Measurements from ENCODE around the gene MAT2B.
"Not testable (repeated sequence)": the region's sequence is repeated elsewhere in the genome, so short reads cannot be mapped to it uniquely, and the experiment has no call there.

Gene MAT2B

DNA sequence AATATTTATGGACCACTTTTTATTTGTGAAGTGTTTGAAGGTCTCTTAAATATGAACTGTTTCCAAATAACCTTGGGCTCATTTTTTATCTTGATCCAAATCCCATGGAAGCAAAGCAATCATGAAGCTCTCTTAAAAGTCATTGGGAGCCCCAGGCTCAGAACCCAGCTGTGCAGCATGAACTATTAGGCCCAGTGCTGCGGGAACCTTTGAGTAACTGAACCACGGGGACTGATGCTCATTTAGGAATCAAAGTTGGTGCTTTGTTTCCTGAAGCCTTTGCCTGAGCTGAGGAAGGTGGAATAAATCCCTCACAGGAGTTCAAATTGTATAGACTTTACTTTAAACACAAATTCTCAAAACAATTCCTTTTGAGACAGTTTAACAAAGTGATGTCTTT, 27.8 kb downstream of the MAT2B start:
- no peaks in the 10 kb centered on the region for H3K27me3 ChIP-seq (ENCODE audit: low read depth, low read length)
- no peaks in the 10 kb centered on the region for H3K9me3 ChIP-seq (ENCODE audit: control insufficient read depth in 1 of 2, low read length in 2 of 2)
- no peak overlapping the region for H3K4me3 ChIP-seq (ENCODE audit: low read depth in 1 of 2, low read length in 2 of 2)
- H3K4me1 ChIP-seq (ENCODE audit: control insufficient read depth in 1 of 2, insufficient read depth in 2 of 2, low read length in 2 of 2) = no peaks in the 10 kb centered on the region
- H3K36me3 ChIP-seq (ENCODE audit: control insufficient read depth in 1 of 2, insufficient read depth in 2 of 2, low read length in 2 of 2) = no peaks in the 10 kb centered on the region
- H3K27ac ChIP-seq (ENCODE audit: low read length) = no peak overlapping the region

DNA sequence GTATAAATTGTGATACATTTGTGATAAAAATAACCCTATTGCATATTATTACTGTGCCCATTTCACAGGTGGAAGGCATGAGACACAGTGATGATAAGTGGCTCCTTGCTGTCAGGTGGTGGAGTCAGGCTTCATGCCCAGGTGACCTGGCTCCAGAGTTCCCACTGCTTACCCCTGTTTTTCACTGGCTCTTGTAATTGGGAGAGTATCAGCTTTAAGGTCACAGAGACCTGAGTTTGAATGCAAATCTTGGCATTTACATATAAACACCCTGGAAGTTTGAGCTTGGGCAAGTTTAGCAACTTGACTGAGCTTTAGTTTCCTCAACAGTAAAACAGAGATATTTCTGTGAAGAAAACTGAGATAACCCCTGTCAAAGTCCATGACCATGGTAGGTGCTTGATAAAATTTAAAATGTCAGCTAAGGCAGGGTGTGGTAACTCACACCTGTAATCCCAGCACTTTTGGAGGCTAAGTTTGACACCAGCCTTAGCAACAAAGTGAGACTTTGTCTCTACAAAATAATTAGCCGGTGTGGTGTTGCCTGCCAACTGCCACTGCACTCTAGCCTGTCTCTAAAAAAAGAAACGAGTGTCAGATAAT, 29.2 kb downstream of the MAT2B start:
- Histone ChIP-seq H3K27me3 (ENCODE audit: low read depth, low read length) (no peaks in the 10 kb centered on the region), H3K4me3 (ENCODE audit: low read depth in 1 of 2, low read length in 2 of 2) (no peak overlapping the region), H3K4me1 (ENCODE audit: control insufficient read depth in 1 of 2, insufficient read depth in 2 of 2, low read length in 2 of 2) (no peaks in the 10 kb centered on the region), H3K27ac (ENCODE audit: low read length) (no peak overlapping the region), H3K9me3 (ENCODE audit: control insufficient read depth in 1 of 2, low read length in 2 of 2) (no peaks in the 10 kb centered on the region), H3K36me3 (ENCODE audit: control insufficient read depth in 1 of 2, insufficient read depth in 2 of 2, low read length in 2 of 2) (no peaks in the 10 kb centered on the region)

DNA sequence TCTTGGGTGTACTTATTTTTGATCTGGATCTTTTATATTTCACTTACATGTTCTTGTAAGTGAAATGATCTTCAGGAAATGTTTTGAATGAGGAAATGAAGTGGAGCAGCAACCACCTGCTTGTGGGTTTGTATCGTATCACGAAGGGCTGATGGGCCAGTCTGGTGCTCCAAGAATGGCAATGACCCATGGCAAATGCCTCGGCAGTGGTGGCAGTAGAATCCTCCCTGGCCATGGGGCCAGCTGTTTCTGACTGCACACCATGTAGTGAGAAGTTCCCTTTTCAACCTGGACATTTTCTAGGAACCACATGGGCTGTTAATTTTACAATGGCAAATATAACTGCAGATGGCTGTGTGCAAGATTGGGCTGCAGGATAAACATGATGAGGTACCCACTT, 29.9 kb downstream of the MAT2B start:
- Histone ChIP-seq H3K4me1 (ENCODE audit: control insufficient read depth in 1 of 2, insufficient read depth in 2 of 2, low read length in 2 of 2) (no peaks in the 10 kb centered on the region), H3K36me3 (ENCODE audit: control insufficient read depth in 1 of 2, insufficient read depth in 2 of 2, low read length in 2 of 2) (no peaks in the 10 kb centered on the region), H3K27me3 (ENCODE audit: low read depth, low read length) (no peaks in the 10 kb centered on the region), H3K4me3 (ENCODE audit: low read depth in 1 of 2, low read length in 2 of 2) (no peak overlapping the region), H3K9me3 (ENCODE audit: control insufficient read depth in 1 of 2, low read length in 2 of 2) (no peaks in the 10 kb centered on the region), H3K27ac (ENCODE audit: low read length) (no peak overlapping the region)

DNA sequence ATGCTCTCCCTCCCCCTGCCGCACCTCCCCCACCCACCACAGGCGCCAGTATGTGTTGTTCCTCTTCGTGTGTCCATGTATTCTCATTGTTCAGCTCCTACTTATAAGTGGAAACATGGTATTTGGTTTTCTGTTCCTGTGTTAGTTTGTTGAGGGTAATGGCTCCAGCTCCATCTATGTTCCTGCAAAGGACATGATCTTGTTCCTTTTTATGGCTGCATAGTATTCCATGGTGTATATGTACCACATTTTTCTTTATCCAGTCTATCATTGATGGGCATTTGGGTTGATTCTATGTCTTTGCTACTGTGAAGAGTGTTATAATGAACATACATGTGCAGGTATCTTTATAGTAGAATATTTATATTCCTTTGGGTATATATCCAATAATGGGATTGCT, 31.0 kb downstream of the MAT2B start:
- not testable (repeated sequence) for H3K27me3 ChIP-seq (ENCODE audit: low read depth, low read length); H3K9me3 ChIP-seq (ENCODE audit: control insufficient read depth in 1 of 2, low read length in 2 of 2); H3K36me3 ChIP-seq (ENCODE audit: control insufficient read depth in 1 of 2, insufficient read depth in 2 of 2, low read length in 2 of 2); H3K4me1 ChIP-seq (ENCODE audit: control insufficient read depth in 1 of 2, insufficient read depth in 2 of 2, low read length in 2 of 2); H3K4me3 ChIP-seq (ENCODE audit: low read depth in 1 of 2, low read length in 2 of 2); H3K27ac ChIP-seq (ENCODE audit: low read length)

- Histone ChIP-seq H3K27me3 (ENCODE audit: low read depth, low read length) (no peaks in the 10 kb centered on the region), H3K4me1 (ENCODE audit: control insufficient read depth in 1 of 2, insufficient read depth in 2 of 2, low read length in 2 of 2) (no peaks in the 10 kb centered on the region), H3K36me3 (ENCODE audit: control insufficient read depth in 1 of 2, insufficient read depth in 2 of 2, low read length in 2 of 2) (no peaks in the 10 kb centered on the region), H3K27ac (ENCODE audit: low read length) (no peak overlapping the region), H3K4me3 (ENCODE audit: low read depth in 1 of 2, low read length in 2 of 2) (no peak overlapping the region), H3K9me3 (ENCODE audit: control insufficient read depth in 1 of 2, low read length in 2 of 2) (no peaks in the 10 kb centered on the region)
Observed at GRCh38 chr5:163540696-163541095, 35.3 kb downstream of the MAT2B start.

DNA sequence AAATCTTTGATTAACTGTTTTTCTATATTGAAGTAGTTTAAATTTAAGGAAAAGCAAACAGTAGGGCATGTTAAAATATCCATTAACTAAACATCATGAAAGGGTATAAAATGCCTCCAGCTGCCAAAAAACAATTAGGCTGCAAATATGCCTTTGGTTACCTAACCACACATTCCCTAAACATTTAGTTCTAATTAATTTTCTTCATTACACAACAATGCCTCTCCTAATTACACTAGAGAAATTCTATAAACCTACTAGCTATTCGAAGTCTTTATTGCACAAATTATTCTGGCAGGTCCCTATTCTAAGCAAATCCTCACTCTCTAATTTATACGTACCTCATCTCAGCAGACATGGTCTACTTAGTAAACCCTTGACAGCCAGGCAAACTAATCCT, 37.4 kb downstream of the MAT2B start:
- Histone ChIP-seq H3K27ac (ENCODE audit: low read length) (no peak overlapping the region), H3K27me3 (ENCODE audit: low read depth, low read length) (no peaks in the 10 kb centered on the region), H3K4me3 (ENCODE audit: low read depth in 1 of 2, low read length in 2 of 2) (no peak overlapping the region), H3K36me3 (ENCODE audit: control insufficient read depth in 1 of 2, insufficient read depth in 2 of 2, low read length in 2 of 2) (no peaks in the 10 kb centered on the region), H3K4me1 (ENCODE audit: control insufficient read depth in 1 of 2, insufficient read depth in 2 of 2, low read length in 2 of 2) (no peaks in the 10 kb centered on the region), H3K9me3 (ENCODE audit: control insufficient read depth in 1 of 2, low read length in 2 of 2) (no peaks in the 10 kb centered on the region)

- no peak overlapping the region for H3K27ac ChIP-seq (ENCODE audit: low read length)
- no peaks in the 10 kb centered on the region for H3K4me1 ChIP-seq (ENCODE audit: control insufficient read depth in 1 of 2, insufficient read depth in 2 of 2, low read length in 2 of 2)
- no peaks in the 10 kb centered on the region for H3K27me3 ChIP-seq (ENCODE audit: low read depth, low read length)
- no peak overlapping the region for H3K4me3 ChIP-seq (ENCODE audit: low read depth in 1 of 2, low read length in 2 of 2)
- no peaks in the 10 kb centered on the region for H3K36me3 ChIP-seq (ENCODE audit: control insufficient read depth in 1 of 2, insufficient read depth in 2 of 2, low read length in 2 of 2)
- H3K9me3 ChIP-seq (ENCODE audit: control insufficient read depth in 1 of 2, low read length in 2 of 2) = no peaks in the 10 kb centered on the region
Observed at GRCh38 chr5:163544041-163544440, 38.6 kb downstream of the MAT2B start.

- H3K4me1 ChIP-seq (ENCODE audit: control insufficient read depth in 1 of 2, insufficient read depth in 2 of 2, low read length in 2 of 2) = no peaks in the 10 kb centered on the region
- H3K4me3 ChIP-seq (ENCODE audit: low read depth in 1 of 2, low read length in 2 of 2) = no peak overlapping the region
- no peaks in the 10 kb centered on the region for H3K9me3 ChIP-seq (ENCODE audit: control insufficient read depth in 1 of 2, low read length in 2 of 2)
- H3K36me3 ChIP-seq (ENCODE audit: control insufficient read depth in 1 of 2, insufficient read depth in 2 of 2, low read length in 2 of 2) = no peaks in the 10 kb centered on the region
- H3K27ac ChIP-seq (ENCODE audit: low read length) = no peak overlapping the region
- H3K27me3 ChIP-seq (ENCODE audit: low read depth, low read length) = no peaks in the 10 kb centered on the region
Observed at GRCh38 chr5:163544836-163545235, 39.4 kb downstream of the MAT2B start.

GRCh38 chr5:163548649-163549048, 43.2 kb downstream of the MAT2B start:
- Histone ChIP-seq H3K4me1 (ENCODE audit: control insufficient read depth in 1 of 2, insufficient read depth in 2 of 2, low read length in 2 of 2) (no peaks in the 10 kb centered on the region), H3K27ac (ENCODE audit: low read length) (no peak overlapping the region), H3K36me3 (ENCODE audit: control insufficient read depth in 1 of 2, insufficient read depth in 2 of 2, low read length in 2 of 2) (no peaks in the 10 kb centered on the region), H3K27me3 (ENCODE audit: low read depth, low read length) (no peaks in the 10 kb centered on the region), H3K9me3 (ENCODE audit: control insufficient read depth in 1 of 2, low read length in 2 of 2) (no peaks in the 10 kb centered on the region), H3K4me3 (ENCODE audit: low read depth in 1 of 2, low read length in 2 of 2) (no peak overlapping the region)

DNA sequence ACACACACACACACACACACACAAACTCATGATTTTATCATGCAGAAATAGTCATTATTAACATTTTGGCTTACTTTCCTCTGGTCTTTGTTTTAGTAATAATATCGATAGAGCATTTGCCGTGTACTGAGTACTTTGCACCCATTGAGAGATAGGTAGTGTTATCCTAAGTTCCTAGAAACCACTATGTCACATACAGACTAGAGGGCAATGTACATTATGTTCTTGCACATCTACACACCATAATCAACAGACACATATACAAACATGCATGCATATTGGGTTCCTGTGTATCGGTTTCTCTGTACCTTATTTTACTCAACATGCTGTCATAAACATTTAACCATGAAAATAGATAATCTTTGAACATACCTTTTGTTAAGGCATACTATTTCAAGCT, 45.7 kb downstream of the MAT2B start:
- Histone ChIP-seq H3K4me1 (ENCODE audit: control insufficient read depth in 1 of 2, insufficient read depth in 2 of 2, low read length in 2 of 2) (no peaks in the 10 kb centered on the region), H3K4me3 (ENCODE audit: low read depth in 1 of 2, low read length in 2 of 2) (no peak overlapping the region), H3K36me3 (ENCODE audit: control insufficient read depth in 1 of 2, insufficient read depth in 2 of 2, low read length in 2 of 2) (no peaks in the 10 kb centered on the region), H3K9me3 (ENCODE audit: control insufficient read depth in 1 of 2, low read length in 2 of 2) (no peaks in the 10 kb centered on the region), H3K27me3 (ENCODE audit: low read depth, low read length) (no peaks in the 10 kb centered on the region), H3K27ac (ENCODE audit: low read length) (no peak overlapping the region)

GRCh38 chr5:163552536-163552935, 47.1 kb downstream of the MAT2B start:
- Histone ChIP-seq H3K4me1 (ENCODE audit: control insufficient read depth in 1 of 2, insufficient read depth in 2 of 2, low read length in 2 of 2) (no peaks in the 10 kb centered on the region), H3K36me3 (ENCODE audit: control insufficient read depth in 1 of 2, insufficient read depth in 2 of 2, low read length in 2 of 2) (no peaks in the 10 kb centered on the region), H3K27me3 (ENCODE audit: low read depth, low read length) (no peaks in the 10 kb centered on the region), H3K4me3 (ENCODE audit: low read depth in 1 of 2, low read length in 2 of 2) (no peak overlapping the region), H3K27ac (ENCODE audit: low read length) (no peak overlapping the region), H3K9me3 (ENCODE audit: control insufficient read depth in 1 of 2, low read length in 2 of 2) (no peaks in the 10 kb centered on the region)

GRCh38 chr5:163561339-163561738, 55.9 kb downstream of the MAT2B start:
- Histone ChIP-seq H3K27ac (ENCODE audit: low read length) (no peak overlapping the region), H3K27me3 (ENCODE audit: low read depth, low read length) (peaks cover 10% of the 10 kb centered on the region), H3K4me3 (ENCODE audit: low read depth in 1 of 2, low read length in 2 of 2) (no peak overlapping the region), H3K36me3 (ENCODE audit: control insufficient read depth in 1 of 2, insufficient read depth in 2 of 2, low read length in 2 of 2) (no peaks in the 10 kb centered on the region), H3K9me3 (ENCODE audit: control insufficient read depth in 1 of 2, low read length in 2 of 2) (no peaks in the 10 kb centered on the region), H3K4me1 (ENCODE audit: control insufficient read depth in 1 of 2, insufficient read depth in 2 of 2, low read length in 2 of 2) (peaks cover 9 to 14% of the 10 kb centered on the region in 2 donors)
